ENCODE measurements around the gene ARHGEF16.

DNA sequence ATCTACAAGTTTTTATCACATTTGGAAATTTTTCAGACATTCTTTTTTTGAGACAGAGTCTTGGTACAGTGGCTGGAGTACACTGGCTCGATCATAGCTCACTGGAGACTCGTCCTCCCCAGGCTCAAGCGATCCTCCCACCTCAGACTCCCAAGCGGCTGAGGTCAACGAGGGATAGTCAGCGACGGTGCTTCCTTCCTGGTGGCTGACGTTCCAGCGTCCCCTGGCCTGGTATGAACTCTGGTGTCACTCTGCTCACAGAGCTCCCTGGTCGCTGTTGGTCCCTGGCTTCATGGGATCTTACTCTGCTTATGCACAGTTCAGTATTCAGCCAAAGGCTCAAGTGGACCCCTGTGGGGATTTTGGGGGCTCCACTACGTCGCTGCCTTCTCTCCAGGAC is 3.5 kb upstream of the ARHGEF16 start:
- TF ChIP-seq, protein P1, sequence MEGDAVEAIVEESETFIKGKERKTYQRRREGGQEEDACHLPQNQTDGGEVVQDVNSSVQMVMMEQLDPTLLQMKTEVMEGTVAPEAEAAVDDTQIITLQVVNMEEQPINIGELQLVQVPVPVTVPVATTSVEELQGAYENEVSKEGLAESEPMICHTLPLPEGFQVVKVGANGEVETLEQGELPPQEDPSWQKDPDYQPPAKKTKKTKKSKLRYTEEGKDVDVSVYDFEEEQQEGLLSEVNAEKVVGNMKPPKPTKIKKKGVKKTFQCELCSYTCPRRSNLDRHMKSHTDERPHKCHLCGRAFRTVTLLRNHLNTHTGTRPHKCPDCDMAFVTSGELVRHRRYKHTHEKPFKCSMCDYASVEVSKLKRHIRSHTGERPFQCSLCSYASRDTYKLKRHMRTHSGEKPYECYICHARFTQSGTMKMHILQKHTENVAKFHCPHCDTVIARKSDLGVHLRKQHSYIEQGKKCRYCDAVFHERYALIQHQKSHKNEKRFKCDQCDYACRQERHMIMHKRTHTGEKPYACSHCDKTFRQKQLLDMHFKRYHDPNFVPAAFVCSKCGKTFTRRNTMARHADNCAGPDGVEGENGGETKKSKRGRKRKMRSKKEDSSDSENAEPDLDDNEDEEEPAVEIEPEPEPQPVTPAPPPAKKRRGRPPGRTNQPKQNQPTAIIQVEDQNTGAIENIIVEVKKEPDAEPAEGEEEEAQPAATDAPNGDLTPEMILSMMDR (IDR thresholded peaks at IDR 0.05; ENCODE audit: low read length), result no peak
- no peak for TF ChIP-seq EZH2phosphoT487 (IDR thresholded peaks at IDR 0.05; ENCODE audit: low read length)
- TF ChIP-seq EZH2 (optimal IDR thresholded peaks at IDR 0.05; ENCODE audit: low read depth, low read length), result no peak
